ENCODE data around the gene SCUBE1.

The SCUBE1 gene

GRCh38 chr22:43343262-43343669, at the start of gene SCUBE1:
Gene SCUBE1, minus strand, starts transcription at chr22:43343372. Its CDS starts 111 bp downstream, at chr22:43343261.
- DNase-seq (ENCODE audit: low read depth in 1 of 2, low spot score in 1 of 2), result peak in 1 of 2 donors; percentile 26

DNA sequence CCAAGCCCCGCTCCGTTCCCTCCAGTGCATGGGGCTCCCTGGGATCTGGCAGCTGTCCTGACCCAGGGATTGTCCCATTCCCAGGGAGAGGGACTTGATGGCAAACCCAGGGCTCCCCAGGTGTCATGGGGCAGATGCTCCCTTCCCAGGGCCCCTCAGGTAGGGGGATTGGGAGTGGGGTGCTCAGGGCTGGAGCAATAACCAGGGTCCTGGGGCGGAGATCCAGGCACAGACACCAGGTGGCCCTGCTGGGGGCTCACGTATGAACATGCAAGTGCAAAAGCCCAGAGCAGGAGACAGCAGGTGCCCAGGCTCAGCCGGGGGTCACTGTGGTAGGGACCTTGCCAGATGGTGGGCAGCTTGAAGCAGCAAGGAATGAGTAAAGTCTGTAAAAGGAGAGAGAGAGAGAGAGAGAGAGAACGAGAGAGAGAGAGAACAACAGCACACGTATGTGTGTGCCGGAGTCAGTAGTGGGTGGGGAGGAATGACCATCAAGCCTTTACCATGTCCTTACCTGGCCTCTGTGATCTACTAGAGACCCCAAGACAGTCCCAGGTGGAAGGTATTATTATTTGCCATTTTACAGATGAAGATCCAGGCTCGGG, 49.3 kb upstream of the SCUBE1 start:
- no peak for DNase-seq (ENCODE audit: low read depth in 1 of 2, low spot score in 1 of 2)

DNA sequence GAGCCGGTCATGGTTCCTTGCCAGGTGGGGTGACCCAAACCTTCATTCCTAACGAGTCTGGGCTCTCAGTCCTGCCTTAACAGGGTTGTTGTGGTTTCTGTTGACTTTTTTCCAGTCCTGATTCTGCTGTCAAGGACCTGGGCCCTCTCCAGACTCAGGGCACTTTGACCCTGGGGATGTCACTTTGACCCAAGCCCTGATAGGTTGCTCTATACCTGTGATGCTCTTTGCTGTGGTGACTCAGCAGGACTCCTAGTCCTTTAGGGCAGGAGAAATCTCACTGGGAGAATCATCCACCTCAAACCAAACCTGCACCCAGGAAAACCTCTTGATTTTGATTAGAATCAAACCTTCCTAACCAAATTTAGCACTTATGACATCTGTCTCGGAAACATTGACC, 48.1 kb upstream of the SCUBE1 start:
- no peak for DNase-seq (ENCODE audit: low read depth in 1 of 2, low spot score in 1 of 2)

- DNase-seq (ENCODE audit: low read depth in 1 of 2, low spot score in 1 of 2), result no peak
Observed at GRCh38 chr22:43390872-43391271, 47.7 kb upstream of the SCUBE1 start.

- no peak for DNase-seq (ENCODE audit: low read depth in 1 of 2, low spot score in 1 of 2)
Observed at GRCh38 chr22:43390166-43390565, 47.0 kb upstream of the SCUBE1 start.

- DNase-seq (ENCODE audit: low read depth in 1 of 2, low spot score in 1 of 2), result no peak
Observed at GRCh38 chr22:43389227-43389836, 46.2 kb upstream of the SCUBE1 start.

GRCh38 chr22:43388420-43388851, 45.3 kb upstream of the SCUBE1 start:
- peak; percentile 46 to 59 for DNase-seq (ENCODE audit: low read depth in 1 of 2, low spot score in 1 of 2)

DNA sequence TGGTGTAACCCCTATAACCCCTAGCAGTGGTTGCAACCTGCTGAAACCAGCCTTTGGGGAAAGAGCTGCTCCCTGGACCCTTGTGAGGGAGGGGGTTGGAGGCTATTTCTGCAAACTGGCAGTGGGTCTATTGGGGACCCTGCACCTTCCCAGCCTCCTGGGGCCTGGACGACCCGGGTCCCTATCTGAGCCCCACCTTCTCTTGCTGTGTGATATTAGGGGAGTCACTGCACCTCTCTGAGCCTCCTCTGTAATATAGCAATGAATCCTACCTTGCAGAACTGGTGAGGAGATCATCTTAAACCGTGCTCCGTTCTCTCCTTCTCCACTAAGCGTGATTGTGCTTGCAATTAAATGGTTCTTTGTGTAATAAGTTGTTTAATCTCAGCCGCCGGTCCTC, 44.6 kb upstream of the SCUBE1 start:
- no peak for DNase-seq (ENCODE audit: low read depth in 1 of 2, low spot score in 1 of 2)

GRCh38 chr22:43385770-43386641, 42.8 kb upstream of the SCUBE1 start:
- DNase-seq (ENCODE audit: low read depth in 1 of 2, low spot score in 1 of 2), result peak; percentile 52 to 58

DNA sequence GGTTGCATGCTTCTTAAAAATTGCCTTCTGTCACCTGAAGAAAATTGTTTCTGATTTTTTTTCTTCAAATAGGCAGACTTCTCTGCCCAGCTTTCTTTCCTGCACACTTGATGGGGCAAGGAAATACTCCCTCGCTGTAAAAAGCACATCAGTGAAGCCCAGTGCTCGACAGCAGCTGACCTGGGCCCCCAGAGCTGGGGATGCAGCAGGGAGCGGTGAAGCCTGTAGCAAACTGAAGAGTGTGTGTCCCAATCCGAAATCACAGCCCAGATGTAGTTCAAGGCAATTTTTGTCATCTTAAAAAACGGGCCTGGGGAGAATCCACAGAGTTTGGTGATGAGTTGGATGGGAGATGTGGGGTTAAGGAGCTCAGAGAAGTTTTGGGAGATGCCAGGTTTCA, 41.7 kb upstream of the SCUBE1 start:
- no peak for DNase-seq (ENCODE audit: low read depth in 1 of 2, low spot score in 1 of 2)

DNA sequence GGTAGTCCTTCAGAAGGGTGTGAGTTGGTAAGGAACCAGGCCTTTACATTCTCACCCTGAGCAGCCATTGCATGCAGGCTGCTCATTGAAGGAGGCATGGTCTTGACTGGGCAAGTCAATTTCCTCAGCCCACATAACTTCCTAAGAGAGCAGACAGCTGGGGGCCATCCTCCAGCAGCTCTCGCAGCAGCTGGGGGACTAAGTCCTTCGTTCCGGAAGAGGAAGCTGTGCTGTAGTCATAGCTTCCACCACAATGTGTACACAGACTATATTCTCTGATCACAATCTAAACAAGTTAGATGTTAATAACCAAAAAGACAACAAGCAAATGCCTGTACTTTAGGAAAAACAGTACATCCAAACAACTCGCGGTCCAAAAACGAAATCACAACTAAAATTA, 38.5 kb upstream of the SCUBE1 start:
- no peak for DNase-seq (ENCODE audit: low read depth in 1 of 2, low spot score in 1 of 2)

DNA sequence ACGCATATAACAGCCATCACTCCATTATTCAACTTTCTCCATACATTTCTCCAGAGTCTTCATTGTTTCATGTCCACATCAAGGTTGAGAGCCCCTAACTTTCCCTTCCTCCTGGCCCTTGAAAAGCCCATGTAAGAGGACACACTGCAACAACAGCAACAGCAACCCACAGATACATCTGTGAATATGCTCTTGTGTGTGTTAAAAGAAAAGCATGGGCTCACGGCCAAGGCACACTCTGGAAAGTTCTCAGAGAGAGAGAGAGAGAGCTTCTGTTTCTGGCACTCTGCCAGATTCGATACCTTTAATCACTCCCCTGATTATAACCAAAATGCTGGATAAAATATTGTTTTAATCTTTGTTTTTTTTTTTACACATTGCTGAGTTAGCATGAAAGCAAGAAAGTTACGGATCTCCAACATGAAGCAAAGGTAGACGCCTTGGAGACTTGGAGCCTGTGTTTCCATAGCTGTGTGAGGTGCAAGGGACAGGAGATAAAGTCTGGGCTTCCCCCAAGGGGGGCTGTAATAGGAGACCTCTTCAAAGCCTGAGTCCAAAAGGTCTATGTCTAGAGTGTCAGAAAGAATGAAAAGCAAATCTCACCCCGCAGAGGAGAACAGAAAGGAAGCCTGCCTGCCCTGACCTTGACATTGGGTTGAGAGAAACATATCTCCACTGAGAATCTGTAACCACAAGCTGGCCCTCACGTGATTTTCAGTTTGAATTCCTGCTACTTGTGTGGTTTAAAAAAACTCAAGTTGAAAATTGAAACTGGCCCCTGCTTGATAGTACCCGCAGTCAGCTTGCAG, 34.9 kb upstream of the SCUBE1 start:
- DNase-seq (ENCODE audit: low read depth in 1 of 2, low spot score in 1 of 2), result no peak

- no peak for DNase-seq (ENCODE audit: low read depth in 1 of 2, low spot score in 1 of 2)
Observed at GRCh38 chr22:43377548-43377895, 34.4 kb upstream of the SCUBE1 start.

DNA sequence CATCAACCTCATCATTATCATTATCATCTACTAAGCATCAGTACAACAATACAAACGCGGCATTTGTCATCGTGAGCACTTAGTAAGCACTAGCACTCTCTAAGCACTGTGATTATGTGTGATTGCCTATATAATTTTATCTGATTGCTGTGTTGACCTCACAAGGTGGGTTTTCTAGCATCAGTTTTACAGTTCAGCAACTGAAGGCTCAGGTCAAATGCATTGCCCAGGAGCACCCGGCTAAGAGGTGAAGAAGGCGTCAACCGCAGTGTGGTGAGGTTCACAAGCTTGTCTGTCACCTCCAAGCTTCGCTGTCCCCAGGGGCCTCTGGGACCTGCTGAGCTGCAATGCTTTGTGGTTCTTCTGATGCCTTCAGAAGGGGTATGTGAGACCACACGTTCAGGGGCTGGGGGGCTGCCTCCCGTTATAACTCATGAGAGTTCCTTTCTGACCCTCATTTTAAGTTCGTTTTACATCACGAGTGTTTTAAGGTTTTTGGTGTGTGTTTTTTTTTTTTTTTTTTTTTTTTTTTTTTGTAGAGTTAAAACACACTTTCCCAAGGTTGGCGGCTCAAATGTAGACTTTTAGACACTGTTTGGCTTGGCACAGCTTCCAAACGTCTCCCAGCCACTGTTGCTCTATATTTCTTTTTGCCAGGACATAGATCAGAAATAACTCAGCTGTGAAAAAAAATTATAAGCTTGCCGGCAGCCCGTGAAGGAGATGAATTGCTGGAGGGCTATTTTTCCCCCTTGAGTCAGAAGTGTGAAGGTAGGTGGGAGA, 33.8 kb upstream of the SCUBE1 start:
- no peak for DNase-seq (ENCODE audit: low read depth in 1 of 2, low spot score in 1 of 2)

- DNase-seq (ENCODE audit: low read depth in 1 of 2, low spot score in 1 of 2), result no peak
Observed at GRCh38 chr22:43375951-43376455, 32.8 kb upstream of the SCUBE1 start.

DNA sequence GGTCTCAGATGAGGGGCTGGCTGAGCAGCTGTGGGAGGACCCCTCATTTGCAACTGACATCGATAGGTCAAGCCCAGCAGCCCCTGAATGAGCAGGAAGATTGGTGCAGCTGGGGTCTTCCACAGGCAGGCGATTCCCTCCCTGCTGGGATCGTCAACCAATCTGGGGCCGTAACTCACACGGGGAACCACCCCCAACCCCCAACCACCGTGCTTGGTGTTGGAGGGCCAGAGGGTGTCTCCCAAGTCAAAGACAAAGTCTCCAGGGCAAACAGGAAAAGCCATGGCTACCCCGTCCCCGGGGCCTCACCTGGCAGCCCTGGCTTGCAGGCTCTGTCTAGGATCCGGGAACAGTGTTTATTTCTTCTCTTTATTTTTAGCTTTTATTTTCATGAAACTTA, 26.9 kb upstream of the SCUBE1 start:
- no peak for DNase-seq (ENCODE audit: low read depth in 1 of 2, low spot score in 1 of 2)

GRCh38 chr22:43365715-43366440, 22.7 kb upstream of the SCUBE1 start:
- no peak for DNase-seq (ENCODE audit: low read depth in 1 of 2, low spot score in 1 of 2)

- no peak for DNase-seq (ENCODE audit: low read depth in 1 of 2, low spot score in 1 of 2)
Observed at GRCh38 chr22:43364169-43364435, 20.9 kb upstream of the SCUBE1 start.

DNA sequence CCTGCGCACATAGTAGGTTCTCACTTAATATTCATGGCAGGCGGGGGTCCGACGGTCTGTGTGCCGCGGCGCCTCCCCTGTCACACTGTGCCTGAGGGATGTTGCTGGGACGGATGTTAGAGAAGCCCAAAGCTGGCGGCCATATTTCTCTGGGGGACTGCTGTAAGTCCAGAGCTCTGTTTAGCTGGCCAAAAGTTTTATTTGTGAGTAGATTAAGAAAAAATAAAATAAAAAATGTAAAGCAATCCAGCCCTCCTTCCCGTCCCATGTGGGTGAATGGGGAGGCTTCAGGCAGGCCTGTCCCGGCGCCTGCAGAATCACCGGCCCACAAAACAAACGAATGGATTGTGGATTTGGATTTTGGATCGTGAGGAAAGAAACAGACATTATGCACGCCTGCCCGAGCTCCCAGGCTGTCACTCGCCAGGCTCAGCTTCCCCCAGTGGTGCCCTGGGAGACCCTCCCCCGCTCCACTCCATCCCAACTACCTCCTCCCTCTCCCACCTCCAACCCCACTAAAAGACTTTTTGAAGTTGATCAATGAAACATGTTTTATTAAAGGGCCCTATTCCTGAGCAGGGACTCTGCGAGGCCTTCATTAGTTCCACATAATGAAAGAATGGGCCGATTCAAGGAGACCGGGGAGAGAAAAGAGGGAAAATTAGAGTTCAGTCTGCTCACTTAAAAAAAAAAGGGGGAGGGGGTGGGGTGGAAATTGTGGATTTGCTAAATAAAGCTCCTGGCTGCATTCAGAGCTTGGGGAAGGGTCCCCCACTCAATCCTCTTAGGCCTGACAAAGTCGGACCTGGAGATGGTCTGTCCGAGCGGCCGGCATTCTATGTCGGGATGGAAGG, 20.4 kb upstream of the SCUBE1 start:
- DNase-seq (ENCODE audit: low read depth in 1 of 2, low spot score in 1 of 2), result no peak

Measured in activated T-helper 1 cell treated with anti-CD3 and anti-CD28 coated beads, Interleukin-2, amount 50 U/mL, for 16 hours (primary cell).